Keratinocyte (primary cell): ENCODE data around the gene ADGRF3. TPM values are rescaled to one million over a fixed set of nuclear protein-coding genes. Genes with fewer than 3 reads are reported as not detected.

Experiments used
- DNase-seq: peaks from one replicate; pipeline ENCODE4 v3.0.0-alpha.2; 2011; ENCODE audit warnings: low read depth, missing footprints, low spot score
- FAIRE-seq: peaks from 2 replicates; lab custom pipeline; 2011; peaks lifted over from hg19 to GRCh38; lab: Jason Lieb, UNC
- H2AFZ ChIP-seq: 2 replicates; pipeline ENCODE4 v1.6.0; 2012; ENCODE audit warnings: low read length, control low read depth, inconsistent platforms; ENCODE audit not compliant: control insufficient read depth
- H3K27ac ChIP-seq: 2 replicates; pipeline ENCODE4 v1.5.1; 2011; ENCODE audit warnings: low read length; ENCODE audit not compliant: control insufficient read depth, insufficient read depth
- H3K27me3 ChIP-seq: 3 replicates; pipeline ENCODE4 v1.6.0; 2011; ENCODE audit warnings: low read length; ENCODE audit not compliant: control insufficient read depth, insufficient read depth; ENCODE audit errors: extremely low read depth
- H3K36me3 ChIP-seq, 2 experiments: 2 replicates in 1 of 2; 3 replicates in 1 of 2; pipeline ENCODE4 v1.5.1; 2011; ENCODE audit warnings: low read length in 2 of 2, mild to moderate bottlenecking in 1 of 2; ENCODE audit not compliant: control insufficient read depth in 2 of 2, insufficient read depth in 2 of 2; ENCODE audit errors: extremely low read depth in 1 of 2
- H3K4me1 ChIP-seq: 3 replicates; pipeline ENCODE4 v1.5.1; 2011; ENCODE audit warnings: low read length; ENCODE audit not compliant: control insufficient read depth, insufficient read depth; ENCODE audit errors: extremely low read depth
- H3K4me2 ChIP-seq: 3 replicates; pipeline ENCODE4 v1.6.0; 2011; ENCODE audit warnings: low read depth, low read length; ENCODE audit not compliant: control insufficient read depth, insufficient read depth; ENCODE audit errors: extremely low read depth
- H3K4me3 ChIP-seq, 3 experiments: fragments of 200-600 bp in 1 of 3; sonication (generic) in 1 of 3; 2 replicates in 2 of 3; 3 replicates in 1 of 3; pipeline ENCODE4 v1.5.1; 2011 to 2016; ENCODE audit warnings: low read length in 3 of 3, mild to moderate bottlenecking in 3 of 3, control low read depth in 2 of 3, inconsistent platforms in 1 of 3, low read depth in 1 of 3, mixed read lengths in 1 of 3, mixed run types in 1 of 3, moderate library complexity in 1 of 3; ENCODE audit not compliant: control insufficient read depth in 2 of 3, insufficient read depth in 2 of 3; ENCODE audit errors: extremely low read depth in 1 of 3
- H3K79me2 ChIP-seq: 2 replicates; pipeline ENCODE4 v1.6.0; 2012; ENCODE audit warnings: low read length; ENCODE audit not compliant: control insufficient read depth, insufficient read depth
- H3K9ac ChIP-seq: 3 replicates; pipeline ENCODE4 v1.6.0; 2011; ENCODE audit warnings: low read length; ENCODE audit not compliant: control insufficient read depth, insufficient read depth; ENCODE audit errors: extremely low read depth
- H3K9me1 ChIP-seq: 3 replicates; pipeline ENCODE4 v1.6.0; 2011; ENCODE audit warnings: low read length; ENCODE audit not compliant: control insufficient read depth, insufficient read depth; ENCODE audit errors: extremely low read depth
- H3K9me3 ChIP-seq: 2 replicates; pipeline ENCODE4 v1.5.1; 2012; ENCODE audit warnings: low read depth, low read length; ENCODE audit not compliant: control insufficient read depth
- H4K20me1 ChIP-seq: 3 replicates; pipeline ENCODE4 v1.6.0; 2011; ENCODE audit warnings: low read length; ENCODE audit not compliant: control insufficient read depth, insufficient read depth; ENCODE audit errors: extremely low read depth
- CTCF ChIP-seq, 3 experiments: IDR thresholded peaks in 1 of 3; conservative IDR thresholded peaks in 1 of 3; optimal IDR thresholded peaks in 1 of 3; 2 replicates in 2 of 3; 3 replicates in 1 of 3; pipeline versions ENCODE3 to v1.5.1; 2011; ENCODE audit warnings: low read length in 3 of 3, mild to moderate bottlenecking in 3 of 3, moderate library complexity in 2 of 3, control low read depth in 1 of 3, inconsistent platforms in 1 of 3; ENCODE audit not compliant: insufficient read depth in 2 of 3; ENCODE audit errors: extremely low read depth in 1 of 3
- EZH2 ChIP-seq: IDR thresholded peaks from one replicate; pipeline ENCODE4 v1.6.1; 2012; ENCODE audit warnings: inconsistent platforms, mild to moderate bottlenecking, low read length, moderate library complexity
- dilution Hi-C: fragments of 300-500 bp; cut with MboI; formaldehyde crosslinking; loops from one replicate; pipeline ENCODE4 v1.7.0; 2020; ENCODE audit warnings: low sequenced_read_pairs; ENCODE audit not compliant: extremely low pct_ligation_motif_present
- polyA minus RNA-seq, 3 experiments: library from RNA; depleted of rRNA, polyadenylated mRNA; stranded (reverse); fragments of >200 nt; gene quantifications; 1 replicate in 1 of 3; 2 replicates in 1 of 3; 3 replicates in 1 of 3; pipeline ENCODE4 v1.2.3, GENCODE V29; 2011
- polyA plus RNA-seq, 5 experiments: library from polyadenylated mRNA; depleted of rRNA in 3 of 5; stranded (reverse) in 3 of 5; stranded (forward) in 1 of 5; unstranded in 1 of 5; fragments of >200 nt; gene quantifications; 1 replicate in 1 of 5; 2 replicates in 3 of 5; 3 replicates in 1 of 5; pipeline versions ENCODE4 v1.2.1 to v1.2.3, GENCODE V29; 2011 to 2012; ENCODE audit warnings: missing spikeins in 2 of 5, low read depth in 1 of 5, low replicate concordance in 1 of 5

Gene ADGRF3
- polyA plus RNA-seq (0.08 to 0.27 TPM (median 0.17 TPM) in 3 replicates), polyA minus RNA-seq (0.20 TPM in 1 of 3 replicates, not detected in the others)
- polyA plus RNA-seq (2011; ENCODE audit: low read depth): not detected
- polyA plus RNA-seq (2011; cell fraction: cytosol; rRNA removed): 0.02 and 0.05 TPM in 2 replicates
- polyA plus RNA-seq (2011; cell fraction: nucleus; rRNA removed): 0.28 and 0.43 TPM in 2 replicates
- 0.14 and 0.17 TPM in 2 replicates for polyA plus RNA-seq (2012; ENCODE audit: low replicate concordance)
- not detected for polyA minus RNA-seq (2011; cell fraction: cytosol; rRNA and poly(A)+ RNA removed)
- polyA minus RNA-seq (2011; cell fraction: nucleus; rRNA and poly(A)+ RNA removed): 0.42 TPM in 1 of 2 replicates, not detected in the other

- TF ChIP-seq CTCF (optimal IDR thresholded peaks at IDR 0.05 in 1 of 3, IDR thresholded peaks at IDR 0.05 in 1 of 3, conservative IDR thresholded peaks at IDR 0.05 in 1 of 3; ENCODE audit: extremely low read depth in 1 of 3, insufficient read depth in 2 of 3, low read length in 3 of 3): no peak
- TF ChIP-seq EZH2: no peak
- peaks cover 2% of the 10 kb centered on the region for H4K20me1 ChIP-seq
- H3K27ac ChIP-seq: peak within 1 kb of the TSS; percentile 98
- H3K4me1 ChIP-seq: peaks cover 22% of the 10 kb centered on the region
- peak within 1 kb of the TSS; percentile 77 for H2AFZ ChIP-seq
- peak within 1 kb of the TSS; percentile 96 for H3K9ac ChIP-seq
- H3K9me1 ChIP-seq: no peaks in the 10 kb centered on the region
- FAIRE-seq (no peak), DNase-seq (no peak)
- H3K79me2 ChIP-seq: peaks cover 61% of the 10 kb centered on the region
- H3K27me3 ChIP-seq: no peaks in the 10 kb centered on the region
- peak within 1 kb of the TSS; percentile 81 to 91 (median 87) for H3K4me3 ChIP-seq
- dilution Hi-C loops: no loop called here
- H3K4me2 ChIP-seq: peak within 1 kb of the TSS; percentile 97
- peaks cover 4% of the 10 kb centered on the region for H3K9me3 ChIP-seq
- H3K36me3 ChIP-seq: no peaks in the 10 kb centered on the region
These were observed at the start of gene ADGRF3 for GRCh38 chr2:26346454-26347053. ADGRF3 (minus strand) TSS chr2:26346789; CDS start chr2:26346234, 555 bp downstream.

DNA sequence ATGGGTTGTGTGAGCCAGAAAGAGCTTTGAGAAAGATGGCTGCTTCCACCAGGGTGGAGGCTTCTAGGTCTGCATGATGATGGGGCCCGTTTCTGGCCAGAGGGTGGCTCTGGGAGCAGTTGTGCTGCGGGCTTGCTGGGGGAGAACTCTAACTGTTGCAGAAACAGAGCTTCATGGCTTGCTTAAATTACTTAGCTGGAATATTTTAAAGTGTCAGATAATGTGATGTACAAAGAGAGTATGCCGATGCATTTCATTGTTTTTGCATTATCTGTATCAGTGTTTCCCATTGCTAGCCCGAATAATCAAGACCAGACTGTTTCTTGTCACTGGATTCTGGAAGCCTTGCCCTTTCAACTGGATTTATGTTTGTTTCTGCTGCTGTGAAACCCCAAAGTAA is 48.8 kb upstream of the ADGRF3 start:
- TF ChIP-seq CTCF (optimal IDR thresholded peaks at IDR 0.05 in 1 of 3, IDR thresholded peaks at IDR 0.05 in 1 of 3, conservative IDR thresholded peaks at IDR 0.05 in 1 of 3; ENCODE audit: extremely low read depth in 1 of 3, insufficient read depth in 2 of 3, low read length in 3 of 3) (no peak), EZH2 (no peak)
- no peak overlapping the region for H2AFZ ChIP-seq
- H3K4me2 ChIP-seq: no peak overlapping the region
- H3K36me3 ChIP-seq: peaks cover 8 to 9% of the 10 kb centered on the region in 2 experiments
- no peaks in the 10 kb centered on the region for H4K20me1 ChIP-seq
- no peak overlapping the region for H3K4me3 ChIP-seq
- no peaks in the 10 kb centered on the region for H3K27me3 ChIP-seq
- H3K4me1 ChIP-seq: peaks cover 9% of the 10 kb centered on the region
- H3K9ac ChIP-seq: no peak overlapping the region
- no peaks in the 10 kb centered on the region for H3K9me3 ChIP-seq
- DNase-seq (no peak), FAIRE-seq (no peak)
- dilution Hi-C loops: no loop called here
- no peaks in the 10 kb centered on the region for H3K9me1 ChIP-seq
- no peak overlapping the region for H3K27ac ChIP-seq
- no peaks in the 10 kb centered on the region for H3K79me2 ChIP-seq
